Fibroblast of the aortic adventitia (primary cell): ENCODE data around the gene MAGI2. TPM values are rescaled to one million over a fixed set of nuclear protein-coding genes. Genes with fewer than 3 reads are reported as not detected.

Experiments
- DNase-seq: peaks from one replicate; pipeline ENCODE4 v3.0.0-alpha.2; 2010; ENCODE audit warnings: low read depth
- H3K4me3 ChIP-seq: 2 replicates; pipeline ENCODE4 v1.5.1; 2011; ENCODE audit warnings: low read depth, mild to moderate bottlenecking, control low read depth, low read length, moderate library complexity
- total RNA-seq: library from RNA; depleted of rRNA; stranded (reverse); fragments of >200 nt; gene quantifications from 2 replicates; pipeline ENCODE4 v1.2.3, GENCODE V29; 2012; ENCODE audit warnings: low replicate concordance
- TF ChIP-seq, protein P1 (sequence below): IDR thresholded peaks from 2 replicates; pipeline ENCODE4 v1.5.1; 2011; ENCODE audit warnings: mild to moderate bottlenecking, low read length, control low read depth, inconsistent platforms; ENCODE audit not compliant: insufficient read depth

The MAGI2 gene
- total RNA-seq, 1 donor, result 25.5 TPM

DNA sequence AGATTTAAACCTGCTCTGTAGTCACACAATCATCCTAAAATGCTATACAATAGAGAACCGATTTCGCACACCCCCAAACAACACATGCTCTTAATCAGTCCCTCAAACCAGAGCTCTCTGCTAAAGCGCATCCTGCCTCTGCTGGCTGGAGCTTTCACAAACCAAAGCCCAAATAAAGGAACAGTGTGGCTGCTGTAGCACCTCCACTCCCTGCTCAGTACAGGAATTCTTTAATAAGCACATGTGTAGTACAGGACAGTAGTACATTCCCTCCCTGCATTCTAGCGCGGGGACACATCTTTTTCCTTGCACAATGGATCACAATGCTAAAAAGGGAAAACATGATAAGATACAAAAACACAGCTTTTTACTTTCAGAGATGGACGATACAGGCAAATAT, 684.6 kb downstream of the MAGI2 start:
- TF ChIP-seq, protein P1, sequence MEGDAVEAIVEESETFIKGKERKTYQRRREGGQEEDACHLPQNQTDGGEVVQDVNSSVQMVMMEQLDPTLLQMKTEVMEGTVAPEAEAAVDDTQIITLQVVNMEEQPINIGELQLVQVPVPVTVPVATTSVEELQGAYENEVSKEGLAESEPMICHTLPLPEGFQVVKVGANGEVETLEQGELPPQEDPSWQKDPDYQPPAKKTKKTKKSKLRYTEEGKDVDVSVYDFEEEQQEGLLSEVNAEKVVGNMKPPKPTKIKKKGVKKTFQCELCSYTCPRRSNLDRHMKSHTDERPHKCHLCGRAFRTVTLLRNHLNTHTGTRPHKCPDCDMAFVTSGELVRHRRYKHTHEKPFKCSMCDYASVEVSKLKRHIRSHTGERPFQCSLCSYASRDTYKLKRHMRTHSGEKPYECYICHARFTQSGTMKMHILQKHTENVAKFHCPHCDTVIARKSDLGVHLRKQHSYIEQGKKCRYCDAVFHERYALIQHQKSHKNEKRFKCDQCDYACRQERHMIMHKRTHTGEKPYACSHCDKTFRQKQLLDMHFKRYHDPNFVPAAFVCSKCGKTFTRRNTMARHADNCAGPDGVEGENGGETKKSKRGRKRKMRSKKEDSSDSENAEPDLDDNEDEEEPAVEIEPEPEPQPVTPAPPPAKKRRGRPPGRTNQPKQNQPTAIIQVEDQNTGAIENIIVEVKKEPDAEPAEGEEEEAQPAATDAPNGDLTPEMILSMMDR, result no peak
- H3K4me3 ChIP-seq, result peak overlapping the region; percentile 57
- DNase-seq, result peak; percentile 1

DNA sequence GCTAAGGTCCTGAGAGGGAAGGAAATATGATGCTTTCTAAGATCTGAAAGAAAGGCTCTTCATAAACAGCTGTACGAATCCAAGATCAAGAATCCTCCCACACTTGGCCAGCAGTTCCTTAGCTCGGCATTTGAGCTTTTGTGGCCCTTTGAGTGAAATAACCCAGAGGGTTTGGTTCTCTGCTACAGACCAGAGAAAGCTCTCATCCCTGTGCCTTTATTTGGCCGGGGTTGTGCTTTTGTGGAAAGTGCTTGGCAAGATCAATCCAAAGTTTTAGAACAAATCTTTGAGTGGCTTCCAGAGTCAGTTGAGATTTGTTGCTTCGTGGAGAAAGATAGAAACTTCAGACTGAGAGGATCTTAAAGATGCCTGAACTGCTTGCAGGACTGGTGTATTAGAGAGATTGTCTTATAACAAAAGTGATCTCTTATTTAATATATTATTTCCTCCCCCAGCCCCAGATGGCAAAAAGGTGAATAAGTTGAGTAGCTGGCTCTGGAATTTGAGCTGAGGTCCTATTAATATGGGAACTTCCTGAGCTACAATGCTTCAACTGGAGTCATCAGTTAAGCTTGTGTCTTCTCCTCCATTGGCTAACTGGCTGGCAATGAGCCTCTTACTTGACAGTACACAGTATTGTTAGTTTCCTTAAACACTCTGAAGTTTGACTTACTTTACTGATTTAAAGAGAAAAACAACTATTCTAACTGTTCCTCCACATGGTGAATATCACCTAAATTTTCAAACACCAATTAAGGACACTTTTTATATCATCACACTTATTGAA, 687.3 kb downstream of the MAGI2 start:
- DNase-seq, result peak; percentile 7
- no peak overlapping the region for H3K4me3 ChIP-seq
- TF ChIP-seq, protein P1, result no peak

DNA sequence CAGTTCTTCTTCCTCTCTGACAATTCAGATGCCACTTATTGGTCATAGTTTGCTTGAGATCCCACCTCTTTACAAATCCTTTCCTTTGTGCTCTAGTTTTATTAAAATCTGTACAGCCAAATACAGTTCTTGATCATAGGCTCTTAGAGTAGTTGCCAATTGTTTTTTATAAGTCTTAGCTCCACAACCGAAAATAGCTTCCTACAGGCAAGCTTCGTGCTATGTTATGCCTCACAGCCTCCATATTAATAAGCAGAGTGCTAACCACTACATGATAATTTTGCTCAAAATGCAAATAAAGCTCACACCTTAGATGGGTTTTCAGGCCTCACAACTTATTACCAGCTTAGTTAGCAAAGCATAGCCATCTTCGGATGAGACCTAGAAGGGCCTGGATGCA, 688.9 kb downstream of the MAGI2 start:
- TF ChIP-seq, protein P1, result no peak
- no peak for DNase-seq
- H3K4me3 ChIP-seq, result no peak overlapping the region

DNA sequence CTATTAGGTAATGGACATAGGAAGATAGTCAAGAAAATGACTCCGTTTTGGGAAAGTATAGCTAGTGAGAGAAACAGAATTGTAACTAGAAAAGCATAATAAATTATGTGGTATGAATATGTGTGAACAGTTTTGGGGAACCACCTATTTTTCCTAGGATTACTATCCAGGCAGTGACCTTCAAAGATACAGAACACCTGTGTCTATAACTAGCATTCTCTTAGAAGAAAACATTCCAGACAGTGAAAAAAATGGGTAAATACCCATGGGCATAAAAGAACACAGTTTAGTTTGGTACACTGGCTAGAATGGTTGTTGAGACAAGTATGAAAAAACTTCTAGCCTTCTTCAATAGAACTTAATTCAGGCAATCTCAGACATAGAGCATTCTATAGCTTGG, 690.8 kb downstream of the MAGI2 start:
- no peak for DNase-seq
- H3K4me3 ChIP-seq, result no peak overlapping the region
- TF ChIP-seq, protein P1, result no peak

DNA sequence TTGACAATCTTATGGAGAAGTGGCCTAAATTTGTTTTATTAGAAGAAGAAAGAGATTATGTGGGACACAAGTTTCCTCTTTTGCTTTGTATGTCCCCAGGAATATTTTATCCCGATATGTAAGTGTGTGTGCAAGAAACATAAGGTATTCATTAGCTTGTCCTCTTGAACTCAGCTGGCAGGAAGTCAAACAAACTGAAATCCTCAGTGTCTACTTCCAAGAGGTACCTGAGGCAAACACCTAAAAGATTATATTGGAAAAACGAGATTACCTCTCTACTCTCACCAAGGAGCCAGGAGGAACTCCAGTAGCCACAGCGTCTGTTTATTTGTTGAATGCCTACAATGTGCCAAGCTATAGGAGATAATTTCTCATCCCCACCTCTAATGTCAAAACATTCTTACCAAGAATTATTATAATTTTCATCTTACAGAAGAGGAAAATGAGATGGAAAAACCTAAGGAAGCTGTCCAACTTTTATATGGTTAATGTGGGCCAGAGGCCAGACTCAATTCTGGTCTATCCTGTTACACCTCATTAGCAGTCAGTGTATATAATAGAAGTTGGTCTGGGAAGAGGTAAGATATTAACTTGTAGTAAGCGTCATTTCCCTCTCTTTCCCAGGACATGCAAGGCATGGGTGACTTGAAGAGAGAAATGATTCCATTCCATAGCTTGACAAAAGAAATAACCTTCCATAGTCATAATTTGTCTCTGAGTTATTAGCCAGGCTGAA, 692.7 kb downstream of the MAGI2 start:
- DNase-seq, result no peak

DNA sequence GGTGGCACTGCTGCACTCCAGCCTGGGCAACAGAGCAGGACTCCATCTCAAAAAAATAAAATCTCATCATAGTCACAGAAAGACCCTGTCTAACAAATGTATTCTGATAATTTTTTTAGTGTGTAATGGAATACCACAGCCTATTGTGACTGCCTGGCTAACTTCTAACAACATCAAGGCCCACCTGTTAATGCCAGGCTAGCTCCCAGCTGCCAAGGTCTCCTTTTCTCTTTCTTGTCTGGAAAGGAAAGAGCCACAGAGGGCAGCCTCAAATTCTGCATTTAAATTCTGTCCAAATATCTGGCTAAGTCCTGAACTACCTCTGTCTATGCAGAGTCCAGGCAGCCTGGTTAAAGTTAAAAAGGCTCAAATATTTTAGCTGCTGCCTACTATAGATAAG, 700.9 kb downstream of the MAGI2 start:
- TF ChIP-seq, protein P1, result no peak
- no peak overlapping the region for H3K4me3 ChIP-seq
- DNase-seq, result no peak

More for the DNA sequence above, 692.7 kb downstream of the MAGI2 start:
- no peak overlapping the region for H3K4me3 ChIP-seq
- TF ChIP-seq, protein P1, result no peak
